GM12865 (cell line): Measurements from ENCODE around the gene NTRK2.

ENCODE experiments used
- DNase-seq: peaks from one replicate; pipeline ENCODE4 v3.0.0; 2010; ENCODE audit warnings: low read depth
- H3K4me3 ChIP-seq: 2 replicates; pipeline ENCODE4 v1.5.1; 2011; ENCODE audit warnings: mild to moderate bottlenecking, low read depth, low read length, control low read depth
- TF ChIP-seq, protein P1 (sequence below): IDR thresholded peaks from 2 replicates; pipeline ENCODE4 v1.5.1; 2011; ENCODE audit warnings: low read length, control low read depth, low read depth, inconsistent platforms; ENCODE audit not compliant: insufficient read depth; ENCODE audit errors: missing control alignments

The NTRK2 gene

DNA sequence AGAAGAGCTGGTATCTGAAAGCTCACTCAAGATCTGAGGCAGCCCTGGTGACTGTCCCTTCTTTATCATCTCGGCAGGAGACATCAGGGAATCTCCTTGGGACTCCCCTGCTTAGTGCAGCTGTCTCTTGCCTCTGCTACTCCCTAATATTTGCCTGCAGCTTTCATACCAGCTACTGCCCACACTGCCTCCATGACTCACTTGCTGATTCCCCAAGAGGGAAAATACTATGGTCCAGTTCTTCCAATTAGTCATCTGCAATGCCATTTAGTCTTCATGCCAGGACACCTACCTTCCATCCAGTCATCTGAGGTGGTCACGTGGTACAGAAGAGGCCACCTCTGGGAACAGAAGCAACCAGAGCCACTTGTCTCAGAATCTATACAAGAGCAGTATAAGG, 270.8 kb downstream of the NTRK2 start:
- no peak for DNase-seq
- TF ChIP-seq, protein P1, sequence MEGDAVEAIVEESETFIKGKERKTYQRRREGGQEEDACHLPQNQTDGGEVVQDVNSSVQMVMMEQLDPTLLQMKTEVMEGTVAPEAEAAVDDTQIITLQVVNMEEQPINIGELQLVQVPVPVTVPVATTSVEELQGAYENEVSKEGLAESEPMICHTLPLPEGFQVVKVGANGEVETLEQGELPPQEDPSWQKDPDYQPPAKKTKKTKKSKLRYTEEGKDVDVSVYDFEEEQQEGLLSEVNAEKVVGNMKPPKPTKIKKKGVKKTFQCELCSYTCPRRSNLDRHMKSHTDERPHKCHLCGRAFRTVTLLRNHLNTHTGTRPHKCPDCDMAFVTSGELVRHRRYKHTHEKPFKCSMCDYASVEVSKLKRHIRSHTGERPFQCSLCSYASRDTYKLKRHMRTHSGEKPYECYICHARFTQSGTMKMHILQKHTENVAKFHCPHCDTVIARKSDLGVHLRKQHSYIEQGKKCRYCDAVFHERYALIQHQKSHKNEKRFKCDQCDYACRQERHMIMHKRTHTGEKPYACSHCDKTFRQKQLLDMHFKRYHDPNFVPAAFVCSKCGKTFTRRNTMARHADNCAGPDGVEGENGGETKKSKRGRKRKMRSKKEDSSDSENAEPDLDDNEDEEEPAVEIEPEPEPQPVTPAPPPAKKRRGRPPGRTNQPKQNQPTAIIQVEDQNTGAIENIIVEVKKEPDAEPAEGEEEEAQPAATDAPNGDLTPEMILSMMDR: no peak
- no peak overlapping the region for H3K4me3 ChIP-seq

DNA sequence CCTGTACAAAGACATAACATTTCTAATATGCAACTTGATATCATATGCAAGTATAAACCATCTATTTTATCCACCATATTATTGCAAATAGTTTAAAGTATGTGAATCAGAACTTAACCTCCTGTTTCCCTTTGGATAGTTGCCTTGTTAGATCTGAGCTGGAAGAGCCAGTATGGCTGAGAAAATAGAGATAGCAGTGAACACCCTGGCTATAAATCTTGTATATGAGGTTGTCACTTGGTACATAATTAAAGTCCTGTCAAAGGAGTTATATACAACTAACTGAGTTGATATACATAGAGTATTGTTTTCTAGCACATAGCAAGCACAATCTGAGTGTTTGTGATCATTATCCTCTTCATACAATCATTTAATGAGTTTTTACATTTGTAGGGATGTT, 272.3 kb downstream of the NTRK2 start:
- TF ChIP-seq, protein P1: no peak
- no peak for DNase-seq
- no peak overlapping the region for H3K4me3 ChIP-seq

DNA sequence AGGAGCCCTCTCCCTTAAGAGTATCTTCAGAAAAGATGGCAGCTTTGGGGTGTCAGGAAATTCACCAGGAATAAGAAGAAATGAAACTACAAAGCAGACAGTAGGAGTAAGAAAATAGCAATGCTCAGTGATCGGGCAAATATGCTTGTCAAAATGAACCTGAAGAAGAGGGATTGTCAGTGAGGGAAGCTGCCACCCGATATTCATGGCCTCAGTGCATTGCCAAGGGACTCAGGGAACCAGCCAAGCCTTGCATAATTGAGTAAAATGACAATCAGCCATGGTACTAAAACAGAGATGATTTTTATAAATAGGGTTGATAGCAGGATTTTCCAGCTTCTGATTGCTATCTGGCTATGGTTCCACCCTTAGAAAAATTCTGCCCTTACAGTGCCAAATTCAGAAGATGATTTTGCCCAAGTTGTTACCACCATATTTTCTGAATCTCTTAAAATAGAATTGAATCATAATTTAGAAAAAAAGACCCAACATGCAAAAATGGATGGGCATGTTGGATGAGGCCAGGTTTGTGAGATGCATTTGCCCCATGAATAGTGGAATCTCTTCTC, 274.0 kb downstream of the NTRK2 start:
- DNase-seq: no peak
- TF ChIP-seq, protein P1: no peak
- no peak overlapping the region for H3K4me3 ChIP-seq

DNA sequence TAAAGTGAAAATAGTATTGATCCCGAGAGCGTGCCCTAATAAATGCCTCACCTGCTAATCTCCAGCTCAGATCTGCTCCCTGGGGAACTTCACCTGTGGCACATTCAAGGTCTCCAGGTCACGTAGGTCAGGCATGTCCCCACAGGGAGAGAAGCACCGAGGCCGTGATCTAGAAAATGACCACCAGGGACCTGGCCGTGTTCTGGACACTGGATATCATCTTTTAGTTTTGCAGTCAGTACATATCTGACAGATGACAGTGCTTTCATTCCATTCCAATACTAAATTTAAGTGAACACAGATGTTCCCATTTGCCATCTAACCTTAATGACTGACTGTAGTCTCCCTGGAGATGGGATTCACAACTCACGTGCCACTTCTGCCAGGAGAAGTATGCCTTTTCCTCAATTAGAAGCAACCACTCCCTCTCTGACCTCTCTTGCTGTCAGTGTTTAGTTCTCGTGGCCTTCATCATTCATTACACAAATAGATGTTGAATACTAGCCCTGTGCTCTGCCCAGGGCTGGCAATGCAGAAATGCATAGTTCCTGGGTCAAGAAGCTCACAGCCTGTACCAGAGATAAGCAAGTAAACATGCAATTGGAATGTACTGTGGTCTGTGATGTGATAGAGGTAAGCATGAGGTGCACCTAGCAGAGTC, 276.5 kb downstream of the NTRK2 start:
- no peak overlapping the region for H3K4me3 ChIP-seq
- no peak for DNase-seq
- TF ChIP-seq, protein P1: no peak

DNA sequence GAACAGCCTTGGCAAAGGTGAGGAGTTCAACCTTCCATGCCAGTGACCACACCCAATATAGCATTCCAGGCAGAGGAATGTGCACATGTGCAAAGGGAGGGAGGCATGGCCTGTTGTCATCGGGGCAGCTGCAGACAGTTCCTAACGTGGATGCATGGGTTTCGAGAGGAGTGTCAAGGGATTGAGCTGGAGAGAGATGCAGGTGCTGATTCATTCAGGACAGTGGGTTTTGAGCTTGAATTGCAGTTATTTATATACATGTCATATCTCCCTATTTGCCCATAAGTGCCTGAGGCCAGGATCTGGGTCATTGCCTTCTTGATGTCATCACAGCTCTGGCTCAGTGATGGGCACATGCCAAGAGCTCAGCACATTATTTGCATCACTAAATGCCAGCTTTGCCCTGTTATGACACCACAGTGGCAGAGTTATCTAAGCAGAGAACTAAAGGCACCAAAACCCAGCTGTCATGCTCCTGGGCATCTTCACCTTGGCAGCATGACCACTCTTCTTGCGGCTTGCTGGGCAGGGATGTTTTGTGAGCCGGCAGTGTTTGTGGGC, 278.0 kb downstream of the NTRK2 start:
- DNase-seq: no peak
- H3K4me3 ChIP-seq: no peak overlapping the region
- TF ChIP-seq, protein P1: no peak

DNA sequence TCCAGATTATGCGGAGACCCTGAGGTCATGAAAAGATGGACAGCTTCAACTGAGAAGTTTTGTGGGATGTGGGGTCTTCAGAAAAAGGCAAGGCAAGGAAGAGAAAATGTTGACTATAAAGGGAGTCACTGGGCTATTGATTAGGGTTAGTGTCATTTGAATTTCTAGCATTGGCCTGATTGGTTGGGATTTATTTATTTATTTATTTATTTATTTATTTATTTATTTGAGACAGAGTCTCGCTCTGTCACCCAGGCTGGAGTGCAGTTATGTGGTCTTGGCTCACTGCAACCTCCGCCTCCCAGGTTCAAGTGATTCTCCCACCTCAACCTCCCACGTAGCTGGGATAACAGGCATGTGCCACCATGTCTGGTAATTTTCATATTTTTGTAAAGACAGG, 279.7 kb downstream of the NTRK2 start:
- DNase-seq: no peak
- no peak overlapping the region for H3K4me3 ChIP-seq
- TF ChIP-seq, protein P1: no peak
